Type B pancreatic cell (in vitro differentiated cells): ENCODE results near the gene FARP1. TPM values are rescaled to one million over a fixed set of nuclear protein-coding genes. Genes with fewer than 3 reads are reported as not detected.
A peak's percentile ranks its signal among the peaks of the same experiment; 100 is the strongest.

ENCODE experiments used
- DNase-seq: peaks from one replicate; pipeline ENCODE4 v3.0.0; 2021; ENCODE audit warnings: mixed read lengths; ENCODE audit not compliant: unreplicated experiment; ENCODE audit errors: extremely low spot score
- H3K27ac Mint-ChIP-seq: 2 replicates; pipeline ENCODE4 v1.8.0; 2021; ENCODE audit warnings: mild to moderate bottlenecking, mixed read lengths
- H3K27me3 Mint-ChIP-seq: 2 replicates; pipeline ENCODE4 v1.8.0; 2021; ENCODE audit warnings: mixed read lengths
- H3K36me3 Mint-ChIP-seq: 2 replicates; pipeline ENCODE4 v1.8.0; 2021; ENCODE audit warnings: mixed read lengths
- H3K4me1 Mint-ChIP-seq: one replicate; pipeline ENCODE4 v1.8.0; 2021; ENCODE audit warnings: mixed read lengths; ENCODE audit not compliant: unreplicated experiment
- H3K4me3 Mint-ChIP-seq: 2 replicates; pipeline ENCODE4 v1.8.0; 2021; ENCODE audit warnings: mild to moderate bottlenecking, mixed read lengths
- H3K9me3 Mint-ChIP-seq: 2 replicates; pipeline ENCODE4 v1.8.0; 2021; ENCODE audit warnings: mixed read lengths
- total RNA-seq: library from RNA; stranded (reverse); gene quantifications from 2 replicates; pipeline ENCODE4 v1.2.1, GENCODE V29; 2021; ENCODE audit warnings: low replicate concordance
- TF ChIP-seq, protein P1 (sequence below): fragments of 200-600 bp; sonication (generic); conservative IDR thresholded peaks from 2 replicates; pipeline ENCODE4 v1.5.0; 2021; ENCODE audit warnings: antibody characterized with exemption, mild to moderate bottlenecking

The FARP1 gene
- total RNA-seq, 1 donor from 2014 or later, result 195 TPM

DNA sequence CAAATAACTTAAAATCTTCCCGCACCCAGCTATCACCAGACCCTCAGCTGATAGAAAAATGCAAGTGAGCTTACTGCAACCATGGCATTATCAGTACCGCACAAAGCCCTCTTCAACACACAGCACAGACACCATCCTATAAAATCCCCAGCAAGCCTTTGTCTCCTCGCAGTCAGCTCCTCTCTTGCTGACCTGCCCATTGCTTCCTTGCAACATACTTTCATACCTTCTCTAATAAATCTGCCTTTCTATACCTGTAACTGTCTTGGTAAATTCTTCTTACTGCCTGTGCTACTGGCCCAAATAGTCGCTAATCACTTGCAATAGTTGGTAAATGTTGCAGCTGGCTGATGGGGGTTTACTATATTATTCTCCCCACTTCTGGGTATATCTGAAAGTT lies 43.3 kb upstream of the FARP1 start:
- TF ChIP-seq, protein P1, sequence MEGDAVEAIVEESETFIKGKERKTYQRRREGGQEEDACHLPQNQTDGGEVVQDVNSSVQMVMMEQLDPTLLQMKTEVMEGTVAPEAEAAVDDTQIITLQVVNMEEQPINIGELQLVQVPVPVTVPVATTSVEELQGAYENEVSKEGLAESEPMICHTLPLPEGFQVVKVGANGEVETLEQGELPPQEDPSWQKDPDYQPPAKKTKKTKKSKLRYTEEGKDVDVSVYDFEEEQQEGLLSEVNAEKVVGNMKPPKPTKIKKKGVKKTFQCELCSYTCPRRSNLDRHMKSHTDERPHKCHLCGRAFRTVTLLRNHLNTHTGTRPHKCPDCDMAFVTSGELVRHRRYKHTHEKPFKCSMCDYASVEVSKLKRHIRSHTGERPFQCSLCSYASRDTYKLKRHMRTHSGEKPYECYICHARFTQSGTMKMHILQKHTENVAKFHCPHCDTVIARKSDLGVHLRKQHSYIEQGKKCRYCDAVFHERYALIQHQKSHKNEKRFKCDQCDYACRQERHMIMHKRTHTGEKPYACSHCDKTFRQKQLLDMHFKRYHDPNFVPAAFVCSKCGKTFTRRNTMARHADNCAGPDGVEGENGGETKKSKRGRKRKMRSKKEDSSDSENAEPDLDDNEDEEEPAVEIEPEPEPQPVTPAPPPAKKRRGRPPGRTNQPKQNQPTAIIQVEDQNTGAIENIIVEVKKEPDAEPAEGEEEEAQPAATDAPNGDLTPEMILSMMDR, result no peak
- Mint-ChIP-seq H3K36me3 (peaks cover 4% of the 10 kb centered on the region), H3K27me3 (no peaks in the 10 kb centered on the region), H3K4me1 (peaks cover 4% of the 10 kb centered on the region), H3K4me3 (no peak overlapping the region), H3K9me3 (peaks cover 5% of the 10 kb centered on the region), H3K27ac (no peak overlapping the region)
- no peak for DNase-seq

DNA sequence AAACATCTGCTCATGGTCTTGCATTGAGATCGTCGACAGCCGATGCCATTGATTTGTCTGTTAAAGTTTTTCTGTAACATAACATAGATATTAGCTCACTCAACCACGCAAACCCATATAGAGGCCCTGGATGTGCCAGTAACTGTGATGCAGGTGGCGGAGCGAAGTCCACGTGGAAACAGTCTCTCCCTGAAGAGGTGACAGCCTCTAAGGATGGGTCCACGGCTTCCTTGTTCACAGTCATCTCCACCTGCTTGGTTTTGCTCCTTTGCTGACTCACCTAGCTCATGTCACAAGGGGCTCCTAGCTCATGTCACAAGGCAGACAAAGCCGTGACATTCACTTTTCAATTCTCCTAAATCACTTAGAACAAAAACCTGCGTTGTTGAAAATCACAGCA lies 42.4 kb upstream of the FARP1 start:
- peaks cover 4% of the 10 kb centered on the region for H3K36me3 Mint-ChIP-seq
- H3K4me3 Mint-ChIP-seq, result no peak overlapping the region
- H3K9me3 Mint-ChIP-seq, result peaks cover 5% of the 10 kb centered on the region
- TF ChIP-seq, protein P1, result no peak
- H3K4me1 Mint-ChIP-seq, result peaks cover 4% of the 10 kb centered on the region
- H3K27ac Mint-ChIP-seq, result no peak overlapping the region
- H3K27me3 Mint-ChIP-seq, result no peaks in the 10 kb centered on the region
- DNase-seq, result no peak

DNA sequence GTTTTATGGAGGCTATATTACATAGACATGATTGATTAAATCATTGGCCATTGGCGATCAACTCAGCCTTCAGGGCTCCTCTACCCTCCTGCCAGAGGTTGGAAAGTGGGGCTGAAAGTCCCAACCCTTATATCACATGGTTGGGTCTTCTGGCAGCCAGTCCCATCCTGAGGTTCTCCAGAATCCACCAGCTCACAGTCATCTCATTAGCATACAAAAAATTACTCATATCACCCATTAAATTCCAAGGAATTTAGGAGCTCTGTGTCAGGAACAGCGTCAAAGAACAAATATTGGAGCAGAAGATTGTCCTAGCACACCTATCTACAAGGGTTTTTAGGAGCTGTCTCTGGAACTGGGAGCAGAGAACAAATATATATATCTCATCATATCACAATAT lies 39.4 kb upstream of the FARP1 start:
- TF ChIP-seq, protein P1, result no peak
- DNase-seq, result no peak
- Mint-ChIP-seq H3K27ac (no peak overlapping the region), H3K36me3 (peaks cover 2% of the 10 kb centered on the region), H3K9me3 (peaks cover 12% of the 10 kb centered on the region), H3K4me3 (no peak overlapping the region), H3K27me3 (no peaks in the 10 kb centered on the region), H3K4me1 (peaks cover 6% of the 10 kb centered on the region)

DNA sequence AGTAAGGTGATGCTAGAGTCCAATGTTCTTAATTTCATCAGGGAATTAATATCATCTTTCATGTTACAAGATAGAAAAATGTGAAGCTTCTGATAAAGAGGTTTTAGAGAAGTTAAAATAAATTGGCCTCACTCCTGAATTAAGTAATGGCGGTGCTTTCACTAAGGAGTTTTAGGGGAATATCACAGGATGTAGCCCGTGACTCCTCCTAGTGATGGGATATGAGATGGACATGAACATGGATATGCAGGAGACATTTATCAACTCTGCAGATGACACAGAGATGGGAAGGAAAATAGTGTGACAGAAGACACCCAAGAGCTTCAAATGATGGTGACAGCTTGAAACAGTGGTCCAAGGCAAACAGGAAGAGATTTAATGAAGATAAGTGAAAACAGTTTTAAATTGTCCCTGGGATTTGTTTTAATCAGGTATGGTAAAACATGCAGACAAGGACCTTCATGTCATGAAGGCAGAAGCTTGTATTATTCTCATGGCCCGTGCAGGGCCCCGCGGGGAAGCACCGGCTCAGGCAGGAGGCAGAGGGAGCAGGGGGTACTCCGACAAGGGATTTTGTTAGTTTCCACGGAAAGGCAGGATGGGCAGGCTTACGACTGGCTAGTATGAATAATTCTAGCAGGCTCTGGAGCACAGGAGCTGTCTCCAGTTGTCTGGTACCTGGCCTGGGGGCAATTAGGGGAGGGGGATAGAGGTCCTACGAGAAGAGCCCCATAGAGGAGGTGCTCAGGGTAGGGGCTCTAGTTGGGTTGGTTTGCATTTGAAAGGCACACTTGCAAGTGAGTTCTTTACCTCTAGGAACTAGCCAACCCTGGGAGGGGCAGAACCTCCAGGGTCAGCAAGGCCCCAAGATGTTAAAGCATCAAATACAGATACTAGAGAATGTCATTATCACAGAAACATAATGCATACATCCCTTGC lies 38.7 kb upstream of the FARP1 start:
- Mint-ChIP-seq H3K4me1 (peaks cover 4% of the 10 kb centered on the region), H3K9me3 (peaks cover 12% of the 10 kb centered on the region), H3K36me3 (no peaks in the 10 kb centered on the region), H3K27me3 (no peaks in the 10 kb centered on the region), H3K27ac (no peak overlapping the region), H3K4me3 (no peak overlapping the region)
- TF ChIP-seq, protein P1, result peak; percentile 55
- DNase-seq, result no peak

DNA sequence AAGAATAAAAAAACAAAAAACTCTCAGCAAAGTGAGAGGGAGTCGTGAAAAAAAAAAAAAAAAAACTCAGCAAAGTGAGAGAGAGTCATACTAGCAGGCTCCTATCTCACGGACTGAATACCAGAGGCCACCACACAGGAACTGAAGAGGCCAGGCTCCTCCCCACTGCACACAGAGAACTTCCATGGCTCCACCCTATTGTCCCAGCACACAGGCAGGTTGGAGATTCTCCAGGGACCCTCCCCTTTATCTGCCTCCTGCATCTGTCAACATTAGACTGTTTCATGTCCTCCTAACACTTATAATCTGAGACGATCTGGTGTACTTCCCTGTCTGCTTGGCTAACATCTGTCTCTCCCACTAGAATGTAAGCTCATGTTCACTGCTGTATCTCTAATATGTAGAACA lies 37.0 kb upstream of the FARP1 start:
- Mint-ChIP-seq H3K27ac (no peak overlapping the region), H3K27me3 (no peaks in the 10 kb centered on the region), H3K4me1 (peaks cover 4% of the 10 kb centered on the region), H3K4me3 (no peak overlapping the region), H3K36me3 (no peaks in the 10 kb centered on the region), H3K9me3 (peaks cover 12% of the 10 kb centered on the region)
- DNase-seq, result no peak
- TF ChIP-seq, protein P1, result no peak
